PFSK-1 (cell line): ENCODE data around the gene TAF3.

Experiments
- FOXP2 ChIP-seq: optimal IDR thresholded peaks from 2 replicates; pipeline ENCODE3; 2011; ENCODE audit warnings: borderline replicate concordance, control low read depth, inconsistent platforms; ENCODE audit not compliant: insufficient read depth; ENCODE audit errors: extremely low read length, extremely low read depth
- POLR2AphosphoS5 ChIP-seq: IDR thresholded peaks from 2 replicates; pipeline ENCODE4 v1.6.1; 2012; ENCODE audit warnings: low read depth, mild to moderate bottlenecking, control low read depth, low read length, moderate library complexity
- REST ChIP-seq, 2 experiments: IDR thresholded peaks; 2 replicates each; pipeline versions ENCODE4 v1.6.1 to v1.8.0; 2011 to 2012; ENCODE audit warnings: low read depth in 2 of 2, low read length in 2 of 2, control low read depth in 1 of 2, inconsistent platforms in 1 of 2, mild to moderate bottlenecking in 1 of 2, moderate library complexity in 1 of 2; ENCODE audit not compliant: insufficient read depth in 1 of 2
- SIN3A ChIP-seq: IDR thresholded peaks from 2 replicates; pipeline ENCODE4 v1.6.1; 2012; ENCODE audit warnings: mild to moderate bottlenecking, low read length, moderate library complexity, borderline replicate concordance; ENCODE audit not compliant: insufficient read depth
- TAF1 ChIP-seq: IDR thresholded peaks from 2 replicates; pipeline ENCODE4 v1.6.1; 2012; ENCODE audit warnings: low read length, control low read depth, borderline replicate concordance; ENCODE audit not compliant: insufficient read depth

Gene TAF3

GRCh38 chr10:7944537-7944936 lies 126.2 kb downstream of the TAF3 start:
- TF ChIP-seq POLR2AphosphoS5, result no peak
- TF ChIP-seq REST (IDR thresholded peaks at IDR 0.05; ENCODE audit: insufficient read depth in 1 of 2, low read depth in 2 of 2, low read length in 2 of 2), result no peak
- TF ChIP-seq TAF1, result no peak
- TF ChIP-seq SIN3A, result no peak
- no peak for TF ChIP-seq FOXP2

- TF ChIP-seq POLR2AphosphoS5 (no peak), SIN3A (no peak), FOXP2 (no peak), REST (IDR thresholded peaks at IDR 0.05; ENCODE audit: insufficient read depth in 1 of 2, low read depth in 2 of 2, low read length in 2 of 2) (no peak), TAF1 (no peak)
Measured at GRCh38 chr10:7945034-7945433, 126.7 kb downstream of the TAF3 start.

- TF ChIP-seq TAF1 (no peak), FOXP2 (no peak), SIN3A (no peak), POLR2AphosphoS5 (no peak), REST (IDR thresholded peaks at IDR 0.05; ENCODE audit: insufficient read depth in 1 of 2, low read depth in 2 of 2, low read length in 2 of 2) (no peak)
Measured at GRCh38 chr10:7945469-7946187, 127.3 kb downstream of the TAF3 start.

- no peak for TF ChIP-seq POLR2AphosphoS5
Measured at GRCh38 chr10:7948371-7949000, 130.2 kb downstream of the TAF3 start.

GRCh38 chr10:7950981-7951847 lies 132.9 kb downstream of the TAF3 start:
- TF ChIP-seq SIN3A, result no peak
- TF ChIP-seq FOXP2, result no peak
- TF ChIP-seq TAF1, result no peak
- no peak for TF ChIP-seq POLR2AphosphoS5
- no peak for TF ChIP-seq REST (IDR thresholded peaks at IDR 0.05; ENCODE audit: insufficient read depth in 1 of 2, low read depth in 2 of 2, low read length in 2 of 2)
